GM19328 (cell line): Measurements from ENCODE around the gene ASL.
"Not testable (repeated sequence)": the region's sequence is repeated elsewhere in the genome, so short reads cannot be mapped to it uniquely, and the experiment has no call there.

ENCODE experiments used
- ATAC-seq: cut with Tn5 transposase; IDR thresholded peaks from one replicate; pipeline ENCODE4 v1.9.1; 2021; ENCODE audit warnings: mild to moderate bottlenecking, moderate library complexity; ENCODE audit not compliant: unreplicated experiment

ASL gene

GRCh38 chr7:66116680-66117420 is 41.2 kb downstream of the ASL start:
- ATAC-seq: not testable (repeated sequence)

GRCh38 chr7:66118603-66119002 is 43.0 kb downstream of the ASL start:
- no peak for ATAC-seq

- no peak for ATAC-seq
These were observed 43.7 kb downstream of the ASL start for GRCh38 chr7:66119245-66119850.

- no peak for ATAC-seq
These were observed 47.5 kb downstream of the ASL start for GRCh38 chr7:66123175-66123528.

- ATAC-seq: not testable (repeated sequence)
These were observed 48.9 kb downstream of the ASL start for GRCh38 chr7:66124569-66124861.

- no peak for ATAC-seq
These were observed 49.6 kb downstream of the ASL start for GRCh38 chr7:66125052-66125694.

GRCh38 chr7:66125781-66126352 is 50.2 kb downstream of the ASL start:
- ATAC-seq: not testable (repeated sequence)

- ATAC-seq: not testable (repeated sequence)
These were observed 51.6 kb downstream of the ASL start for GRCh38 chr7:66127172-66127571.

GRCh38 chr7:66138994-66139752 is 63.6 kb downstream of the ASL start:
- no peak for ATAC-seq

GRCh38 chr7:66140924-66141323 is 65.3 kb downstream of the ASL start:
- no peak for ATAC-seq

- ATAC-seq: no peak
These were observed 66.7 kb downstream of the ASL start for GRCh38 chr7:66142334-66142733.

- no peak for ATAC-seq
These were observed 67.4 kb downstream of the ASL start for GRCh38 chr7:66142996-66143395.
